Fibroblast of mammary gland (primary cell): ENCODE data around the gene PHACTR1.

Experiments
- DNase-seq: peaks from one replicate; pipeline ENCODE4 v3.0.0-alpha.2; 2010; ENCODE audit warnings: low read depth
- H3K4me3 ChIP-seq: 2 replicates; pipeline ENCODE4 v1.5.1; 2011; ENCODE audit warnings: low read depth, mild to moderate bottlenecking, low read length, moderate library complexity; ENCODE audit not compliant: control insufficient read depth
- CTCF ChIP-seq: conservative IDR thresholded peaks from 2 replicates; pipeline ENCODE4 v1.5.1; 2011; ENCODE audit warnings: low read depth, low read length, inconsistent platforms; ENCODE audit not compliant: control insufficient read depth, insufficient read depth

Gene PHACTR1

GRCh38 chr6:12798326-12798725, 81.8 kb downstream of the PHACTR1 start:
- TF ChIP-seq CTCF = no peak
- no peak for DNase-seq
- no peak overlapping the region for H3K4me3 ChIP-seq

- no peak for TF ChIP-seq CTCF
- no peak overlapping the region for H3K4me3 ChIP-seq
- no peak for DNase-seq
Measured at GRCh38 chr6:12800120-12800519, 83.6 kb downstream of the PHACTR1 start.

- no peak for TF ChIP-seq CTCF
- DNase-seq = no peak
Measured at GRCh38 chr6:12801141-12801540, 84.6 kb downstream of the PHACTR1 start.

GRCh38 chr6:12802440-12802839, 85.9 kb downstream of the PHACTR1 start:
- H3K4me3 ChIP-seq = no peak overlapping the region
- DNase-seq = no peak
- TF ChIP-seq CTCF = no peak

More at GRCh38 chr6:12801141-12801540, 84.6 kb downstream of the PHACTR1 start:
- H3K4me3 ChIP-seq = no peak overlapping the region

GRCh38 chr6:12803486-12803885, 86.9 kb downstream of the PHACTR1 start:
- no peak for DNase-seq
- no peak for TF ChIP-seq CTCF
- H3K4me3 ChIP-seq = no peak overlapping the region

- TF ChIP-seq CTCF = no peak
- no peak for DNase-seq
- H3K4me3 ChIP-seq = no peak overlapping the region
Measured at GRCh38 chr6:12804952-12805645, 88.5 kb downstream of the PHACTR1 start.

GRCh38 chr6:12806136-12806535, 89.6 kb downstream of the PHACTR1 start:
- no peak for TF ChIP-seq CTCF
- DNase-seq = no peak
- no peak overlapping the region for H3K4me3 ChIP-seq
